HG02642 (cell line): ENCODE measurements around the gene CCDC3.
"Not testable (repeated sequence)": the region's sequence is repeated elsewhere in the genome, so short reads cannot be mapped to it uniquely, and the experiment has no call there.

Experiments used
- ATAC-seq: cut with Tn5 transposase; IDR thresholded peaks from one replicate; pipeline ENCODE4 v1.9.1; 2021; ENCODE audit warnings: mild to moderate bottlenecking; ENCODE audit not compliant: unreplicated experiment, poor library complexity

The CCDC3 gene

DNA sequence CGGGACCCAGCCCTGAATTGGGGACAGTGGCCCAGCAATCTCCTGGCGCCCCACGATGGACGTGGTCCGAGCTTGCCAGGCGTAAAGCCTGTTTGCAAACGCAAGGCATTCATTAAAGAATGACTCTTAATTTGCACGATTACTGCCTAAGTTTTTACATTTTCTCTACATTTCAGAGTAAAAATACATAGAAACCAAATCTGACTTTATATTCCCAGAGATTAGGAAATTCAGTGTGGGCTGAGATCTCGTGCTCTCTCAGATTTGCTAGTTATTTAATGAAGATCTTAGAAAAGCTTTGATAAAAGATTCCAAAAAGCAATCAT, 337 bp upstream of the CCDC3 start:
- no peak for ATAC-seq

DNA sequence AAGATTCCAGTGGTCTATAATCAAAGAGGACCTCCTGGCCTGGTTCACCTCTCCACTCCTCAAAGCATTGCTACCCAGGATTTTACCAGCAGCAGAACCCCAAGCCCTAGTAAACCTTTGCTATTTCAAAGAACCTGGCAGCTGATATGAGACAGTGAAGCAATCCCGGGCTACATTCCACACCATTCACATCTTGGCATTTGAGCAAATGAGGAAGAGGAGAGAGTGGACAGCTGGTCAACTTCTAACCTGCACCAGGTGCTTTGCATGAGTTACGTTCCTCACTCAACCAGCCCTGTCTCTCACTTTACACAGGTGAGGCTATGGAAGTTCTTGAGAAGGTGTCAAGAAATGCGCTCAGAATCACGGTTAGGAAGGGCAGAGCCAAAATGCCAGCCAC, 1.1 kb downstream of the CCDC3 start:
- ATAC-seq, result no peak

GRCh38 chr10:12999849-13000248, 1.7 kb downstream of the CCDC3 start:
- ATAC-seq, result no peak

GRCh38 chr10:12995425-12995861, 6.1 kb downstream of the CCDC3 start:
- no peak for ATAC-seq

- no peak for ATAC-seq
Measured at GRCh38 chr10:12993595-12993994, 7.9 kb downstream of the CCDC3 start.

DNA sequence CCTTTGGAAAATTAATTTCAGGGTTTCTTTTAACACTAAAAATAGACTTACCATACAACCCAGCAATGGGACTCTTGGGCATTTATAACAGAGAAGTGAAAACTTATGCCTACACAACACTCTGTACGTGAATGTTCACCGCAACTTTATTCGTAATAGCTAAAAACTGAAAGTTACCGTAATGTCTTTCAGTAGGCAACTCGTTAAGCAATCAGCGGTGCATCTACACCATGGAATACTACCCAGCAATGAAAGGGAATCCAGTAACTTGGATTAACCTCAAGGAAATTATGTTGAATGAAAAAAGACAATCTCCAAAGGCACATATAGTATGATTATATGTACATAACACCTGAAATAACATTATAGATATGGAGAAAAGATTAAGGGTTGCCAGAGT, 16.2 kb downstream of the CCDC3 start:
- ATAC-seq, result no peak

DNA sequence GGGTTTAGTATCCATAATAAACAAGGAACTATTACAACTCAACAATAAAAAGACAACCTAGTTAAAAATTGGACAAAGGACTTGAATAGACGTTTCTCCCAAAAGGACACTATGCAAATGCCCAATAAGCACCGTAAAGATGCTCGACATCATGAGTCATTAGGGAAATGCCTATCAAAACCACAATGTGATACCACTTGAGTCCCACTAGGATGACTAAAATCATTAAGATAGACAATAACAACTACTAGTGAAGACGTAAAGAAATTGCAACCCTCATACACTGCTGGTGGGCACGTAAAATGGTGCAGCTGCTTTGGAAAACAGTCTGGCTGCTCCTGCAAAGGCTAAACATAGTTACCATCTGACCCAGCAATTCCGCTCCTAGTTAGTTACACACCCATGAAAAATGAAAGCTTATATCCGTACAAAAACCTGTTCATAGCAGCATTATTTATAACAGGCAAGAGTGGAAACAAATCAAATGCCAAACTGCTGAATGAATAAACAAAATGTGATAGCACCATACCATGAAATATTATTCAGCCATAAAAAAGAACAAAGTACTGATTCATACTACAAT, 17.3 kb downstream of the CCDC3 start:
- ATAC-seq, result no peak

- ATAC-seq, result not testable (repeated sequence)
Measured at GRCh38 chr10:12983568-12983967, 17.9 kb downstream of the CCDC3 start.

DNA sequence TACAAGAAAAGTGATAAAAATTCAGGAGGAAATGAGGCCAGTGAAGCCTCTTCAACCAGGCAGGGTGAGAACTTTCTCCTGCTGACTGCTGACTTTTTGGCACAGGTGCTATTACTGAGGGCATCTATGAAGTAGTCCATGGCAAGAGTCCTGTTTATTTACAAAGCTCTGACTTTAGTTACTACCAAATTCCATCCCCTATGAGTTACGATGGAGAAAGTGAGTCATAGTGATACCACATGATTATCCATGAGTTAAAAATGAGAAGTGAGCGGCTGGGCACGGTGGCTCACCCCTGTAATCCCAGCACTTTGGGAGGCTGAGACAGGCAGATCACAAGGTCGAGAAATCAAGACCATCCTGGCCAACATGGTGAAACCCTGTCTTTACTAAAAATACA, 19.9 kb downstream of the CCDC3 start:
- no peak for ATAC-seq

GRCh38 chr10:12980713-12981306, 20.7 kb downstream of the CCDC3 start:
- no peak for ATAC-seq

- ATAC-seq, result no peak
Measured at GRCh38 chr10:12980102-12980661, 21.3 kb downstream of the CCDC3 start.

DNA sequence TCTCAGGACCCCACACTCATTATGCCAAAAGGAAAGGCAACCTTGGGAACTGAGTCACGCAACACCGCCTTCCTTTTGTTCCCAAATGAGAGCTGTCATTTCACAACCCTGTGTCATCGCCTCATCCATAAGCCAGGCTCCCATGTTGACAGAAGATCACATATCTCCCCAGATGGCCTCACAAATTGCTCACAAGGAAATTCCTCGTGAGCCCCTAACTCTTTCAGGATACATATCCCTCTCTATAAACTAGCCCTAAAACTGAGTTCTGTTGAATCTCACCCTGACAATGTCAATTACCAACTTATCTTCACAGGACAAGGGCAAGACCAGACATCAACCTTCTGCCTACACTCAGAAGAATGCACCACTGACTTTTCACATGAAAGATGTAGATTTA, 22.6 kb downstream of the CCDC3 start:
- ATAC-seq, result no peak

DNA sequence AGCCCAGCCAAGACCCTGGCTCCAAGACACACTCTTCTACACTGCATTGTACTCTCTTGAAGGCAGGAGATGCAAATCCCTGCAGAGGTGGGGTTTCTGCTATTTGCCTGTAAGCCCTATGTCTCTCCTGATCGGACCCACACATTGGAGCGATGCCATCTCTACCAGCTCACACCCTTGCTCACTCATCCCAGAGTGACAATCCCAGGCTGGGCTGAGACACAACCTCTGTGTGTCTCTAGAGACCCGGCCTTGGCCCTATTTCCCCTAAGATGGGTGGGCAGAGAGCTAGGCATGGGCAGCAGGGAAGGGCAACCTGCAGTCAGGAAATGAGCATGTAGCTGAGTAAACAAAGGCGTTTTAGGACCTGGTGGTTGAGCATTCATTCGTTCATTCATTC, 25.6 kb downstream of the CCDC3 start:
- no peak for ATAC-seq

DNA sequence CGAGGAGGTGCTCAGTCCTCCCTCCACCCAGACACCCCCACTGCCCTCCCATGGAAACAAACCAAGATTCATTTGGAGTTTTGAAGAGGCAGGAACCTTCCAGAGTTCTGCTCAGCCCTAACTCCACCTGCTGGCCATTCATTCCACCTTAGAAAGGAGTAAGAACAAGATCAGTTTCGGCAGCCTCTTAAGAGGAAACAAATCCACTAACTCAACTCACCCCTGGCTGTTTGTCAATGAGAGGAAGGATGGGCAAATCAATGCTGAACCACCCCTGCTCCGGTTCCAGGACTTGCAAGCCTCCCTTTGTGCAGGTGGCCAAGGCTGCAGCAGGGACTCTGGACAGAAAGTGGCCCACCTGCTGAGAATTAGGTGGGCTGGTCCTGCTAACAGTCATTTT, 26.2 kb downstream of the CCDC3 start:
- ATAC-seq, result no peak

DNA sequence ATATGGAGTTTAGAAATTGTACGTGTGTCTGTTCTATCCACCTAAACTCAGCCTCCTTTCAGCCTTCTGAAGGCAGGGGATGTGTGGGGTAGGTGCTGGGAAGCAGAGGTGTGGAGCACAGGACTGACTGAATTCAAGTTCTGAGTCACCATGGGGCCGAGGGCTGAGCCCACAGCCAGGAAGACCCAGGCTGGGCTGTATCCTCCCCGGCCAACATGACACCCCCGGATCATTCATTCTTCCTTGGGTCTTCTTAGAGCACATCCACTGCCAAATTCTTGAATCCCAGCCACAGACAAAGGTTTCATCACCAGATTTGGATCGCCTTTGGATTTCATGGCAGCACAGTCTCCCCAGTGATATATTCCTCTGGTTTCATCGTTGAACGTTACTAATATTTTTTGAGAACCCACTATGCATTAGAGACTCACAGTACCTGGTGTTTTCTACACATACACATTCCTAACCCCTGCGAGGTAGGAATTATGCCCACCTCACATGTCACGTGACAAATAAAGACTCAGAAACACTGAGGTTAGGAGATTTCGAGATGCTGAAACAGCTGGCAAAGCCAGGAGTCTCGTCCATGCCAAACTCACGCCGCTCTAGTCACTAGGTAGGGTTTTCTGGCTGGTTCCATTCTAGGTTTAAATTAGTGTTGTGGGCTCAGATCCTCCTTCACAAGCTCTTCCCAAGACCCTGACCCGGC, 26.9 kb downstream of the CCDC3 start:
- no peak for ATAC-seq

- no peak for ATAC-seq
Measured at GRCh38 chr10:12974078-12974477, 27.4 kb downstream of the CCDC3 start.

- no peak for ATAC-seq
Measured at GRCh38 chr10:12973149-12973718, 28.3 kb downstream of the CCDC3 start.

- no peak for ATAC-seq
Measured at GRCh38 chr10:12972146-12972545, 29.4 kb downstream of the CCDC3 start.

DNA sequence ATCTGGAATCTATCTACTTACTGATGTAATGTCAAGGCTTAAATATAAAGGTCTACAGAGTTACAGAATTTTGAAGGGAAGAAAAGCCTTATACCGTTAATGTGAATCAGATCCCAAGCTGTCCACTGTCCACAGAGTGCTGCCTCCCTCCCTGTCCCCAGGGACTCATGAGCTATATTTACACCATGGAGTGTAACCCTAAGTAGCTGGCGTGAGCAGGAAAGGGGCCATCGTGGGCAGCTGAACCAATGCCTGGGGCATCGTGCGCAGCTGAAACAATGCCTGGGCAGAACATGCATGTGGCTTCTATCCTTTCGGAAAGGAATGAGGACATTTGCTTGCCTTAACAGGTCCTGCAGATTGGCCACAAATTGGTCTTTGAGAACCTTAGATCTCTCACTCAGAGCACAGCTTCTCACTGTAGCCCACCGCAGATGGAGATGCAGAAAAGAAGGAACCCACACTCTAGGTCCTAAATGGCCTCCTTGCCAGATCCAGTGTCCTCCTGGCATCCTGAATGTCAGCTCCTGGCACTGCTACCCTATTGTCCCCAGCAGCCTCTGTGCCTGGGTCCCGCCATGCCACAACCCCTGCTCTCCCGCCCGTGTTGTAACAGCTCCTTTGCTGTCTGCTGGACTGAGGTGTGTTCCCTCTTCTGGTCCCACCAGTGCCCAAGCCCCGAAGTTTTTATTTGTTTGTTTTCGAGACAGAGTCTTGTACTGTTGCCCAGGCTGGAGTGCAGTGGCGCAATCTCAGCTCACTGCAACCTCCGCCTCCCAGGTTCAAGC, 30.3 kb downstream of the CCDC3 start:
- no peak for ATAC-seq

GRCh38 chr10:12969951-12970350, 31.6 kb downstream of the CCDC3 start:
- ATAC-seq, result no peak

DNA sequence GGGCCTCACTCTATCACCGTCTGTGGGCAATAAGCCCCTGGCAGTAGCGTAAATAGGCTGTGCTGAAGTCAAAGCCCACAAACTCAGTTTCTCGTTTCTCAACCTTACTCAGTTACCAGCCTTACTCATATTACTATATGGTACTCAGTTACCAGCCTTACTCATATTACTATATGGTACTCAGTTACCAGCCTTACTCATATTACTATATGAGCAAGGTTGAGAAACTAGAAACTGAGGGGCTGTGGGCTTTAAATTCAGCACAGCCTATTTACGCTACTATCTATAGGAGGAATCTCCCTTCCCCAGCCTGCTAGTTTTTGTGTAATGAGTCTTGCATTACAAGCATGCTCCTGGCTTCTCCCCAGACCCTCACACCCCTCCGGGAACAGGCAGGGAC, 35.4 kb downstream of the CCDC3 start:
- no peak for ATAC-seq
